WI38 (cell line): ENCODE data around the gene CLCA2.

Experiments used
- H3K4me3 ChIP-seq: 2 replicates; pipeline ENCODE4 v1.5.1; 2011; ENCODE audit warnings: low read depth, mild to moderate bottlenecking, control low read depth, low read length
- CTCF ChIP-seq: IDR thresholded peaks from 2 replicates; pipeline ENCODE4 v1.5.1; 2012; ENCODE audit warnings: low read depth, mild to moderate bottlenecking, control low read depth, low read length

Gene CLCA2

GRCh38 chr1:86487131-86487810, 63.3 kb downstream of the CLCA2 start:
- no peak for TF ChIP-seq CTCF
- no peak overlapping the region for H3K4me3 ChIP-seq

DNA sequence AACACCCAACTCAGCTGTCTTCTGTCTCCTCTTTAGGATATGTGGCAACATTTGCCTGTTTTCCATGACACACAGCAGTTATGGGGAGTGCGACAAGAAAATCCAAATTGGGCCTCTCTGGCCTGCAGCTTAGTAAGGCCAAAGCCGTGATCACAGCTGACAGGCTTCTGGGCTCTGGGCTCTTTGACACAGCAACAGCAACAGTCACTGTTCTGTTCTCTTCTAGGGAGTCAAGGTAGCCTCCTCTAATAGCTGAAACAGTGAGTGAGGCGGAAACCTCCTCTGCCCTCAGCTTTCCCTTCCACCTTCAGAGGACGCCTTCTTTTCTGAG, 63.8 kb downstream of the CLCA2 start:
- no peak for TF ChIP-seq CTCF

GRCh38 chr1:86489242-86489878, 65.4 kb downstream of the CLCA2 start:
- TF ChIP-seq CTCF, result no peak

More for the DNA sequence above, 63.8 kb downstream of the CLCA2 start:
- no peak overlapping the region for H3K4me3 ChIP-seq

DNA sequence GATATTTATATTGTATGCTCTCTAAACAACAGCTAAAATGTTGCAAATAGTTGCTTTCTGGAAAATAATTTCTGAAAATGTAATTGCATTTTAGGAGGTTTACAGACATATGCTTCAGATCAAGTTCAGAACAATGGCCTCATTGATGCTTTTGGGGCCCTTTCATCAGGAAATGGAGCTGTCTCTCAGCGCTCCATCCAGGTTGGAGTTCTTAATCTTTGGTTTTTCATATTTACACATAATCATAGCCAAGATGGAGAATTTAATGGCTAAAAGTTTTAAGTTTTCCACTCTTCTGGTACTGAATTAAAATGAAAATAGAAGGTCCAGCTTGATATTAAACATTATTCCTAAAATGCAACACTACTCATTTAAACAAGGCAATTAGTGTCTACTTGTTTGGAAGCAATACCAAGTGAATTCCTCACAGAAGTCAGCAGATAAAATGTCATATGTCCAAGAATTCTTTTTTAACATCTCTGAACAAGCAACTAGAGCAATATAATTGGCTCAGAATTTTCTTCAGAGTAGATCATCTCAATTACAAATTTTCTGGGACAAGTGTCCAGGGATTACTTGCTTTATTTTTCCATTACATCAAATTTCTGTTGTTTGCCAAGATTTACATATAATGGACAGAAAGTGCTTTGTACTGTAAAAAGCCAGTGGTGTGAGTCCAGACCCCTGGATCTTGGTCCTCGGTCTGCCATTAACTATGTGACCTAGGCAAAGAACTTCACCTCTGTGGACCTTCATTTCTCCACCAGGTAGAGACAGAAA, 67.4 kb downstream of the CLCA2 start:
- no peak overlapping the region for H3K4me3 ChIP-seq

More at GRCh38 chr1:86489242-86489878, 65.4 kb downstream of the CLCA2 start:
- no peak overlapping the region for H3K4me3 ChIP-seq

DNA sequence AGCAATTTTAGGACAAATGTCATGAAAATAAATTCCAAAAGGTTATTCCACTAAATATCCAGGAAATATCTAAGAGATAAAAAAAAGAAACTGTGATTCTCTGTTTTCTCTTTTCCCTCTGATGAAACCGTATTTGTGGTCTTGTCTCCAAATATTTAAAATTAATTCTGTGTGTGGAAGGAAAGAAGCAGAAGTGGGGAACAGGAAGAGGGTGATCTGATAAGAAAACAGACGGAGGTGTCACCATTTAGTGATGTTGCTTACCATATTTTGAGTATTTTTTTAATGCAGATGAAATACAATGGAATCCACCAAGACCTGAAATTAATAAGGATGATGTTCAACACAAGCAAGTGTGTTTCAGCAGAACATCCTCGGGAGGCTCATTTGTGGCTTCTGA, 74.3 kb downstream of the CLCA2 start:
- no peak overlapping the region for H3K4me3 ChIP-seq
- no peak for TF ChIP-seq CTCF

More for the DNA sequence above, 67.4 kb downstream of the CLCA2 start:
- no peak for TF ChIP-seq CTCF

DNA sequence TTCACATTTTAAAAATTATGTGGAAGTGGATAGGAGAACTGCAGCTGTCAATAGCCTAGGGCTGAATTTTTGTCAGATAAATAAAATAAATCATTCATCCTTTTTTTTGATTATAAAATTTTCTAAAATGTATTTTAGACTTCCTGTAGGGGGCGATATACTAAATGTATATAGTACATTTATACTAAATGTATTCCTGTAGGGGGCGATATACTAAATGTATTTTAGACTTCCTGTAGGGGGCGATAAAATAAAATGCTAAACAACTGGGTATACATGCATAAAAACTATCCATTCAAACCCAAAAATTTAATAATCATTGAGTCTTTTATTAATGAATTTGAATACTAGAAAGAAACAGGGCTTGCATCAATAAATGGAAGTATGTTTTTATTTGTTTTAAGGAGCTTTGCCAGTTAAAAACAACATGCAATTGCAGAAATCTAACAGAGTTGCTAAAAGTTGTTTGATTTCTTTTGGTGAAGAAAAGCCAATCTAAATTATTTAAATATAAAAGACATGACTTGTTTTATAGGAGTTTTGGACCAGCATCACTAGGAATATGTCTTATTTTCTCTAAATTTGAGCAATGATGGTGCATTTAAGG, 76.1 kb downstream of the CLCA2 start:
- peak; percentile 49; the same call in 1 of the 2 replicates for TF ChIP-seq CTCF
- H3K4me3 ChIP-seq, result no peak overlapping the region

DNA sequence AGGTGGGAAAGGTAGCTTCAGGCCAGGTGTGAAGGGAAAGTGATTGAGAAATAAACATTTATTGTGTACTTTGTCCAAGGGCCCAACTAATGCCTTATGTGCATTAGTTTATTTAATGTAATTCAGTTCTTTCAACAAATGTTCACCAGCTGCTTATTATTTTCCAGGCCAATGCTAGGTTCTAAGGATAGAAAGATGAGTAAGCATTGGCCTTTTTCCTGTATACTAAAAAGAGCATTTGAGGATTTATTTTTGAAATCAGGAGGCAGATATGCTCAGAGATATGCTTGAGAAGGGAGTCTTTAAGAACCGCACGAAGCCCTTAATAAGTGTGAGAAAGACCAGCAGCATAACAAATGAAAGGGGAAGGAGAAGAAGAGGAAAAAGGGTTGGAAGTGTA, 76.7 kb downstream of the CLCA2 start:
- no peak overlapping the region for H3K4me3 ChIP-seq
- no peak for TF ChIP-seq CTCF
